H9 (cell line): ENCODE data around the gene LAMP2. TPM values are rescaled to one million over a fixed set of nuclear protein-coding genes. Genes with fewer than 3 reads are reported as not detected.

ENCODE experiments used
- DNase-seq: peaks from one replicate; pipeline ENCODE4 v3.0.0-alpha.2; 2017
- H2AFZ ChIP-seq: one replicate; pipeline ENCODE4 v1.6.1; 2013; ENCODE audit warnings: mild to moderate bottlenecking, low read length, control low read depth, moderate library complexity
- H2AK5ac ChIP-seq: 2 replicates; pipeline ENCODE4 v1.6.1; 2013; ENCODE audit warnings: low read length, control low read depth, mixed read lengths; ENCODE audit not compliant: insufficient read length
- H2BK120ac ChIP-seq: one replicate; pipeline ENCODE4 v1.6.1; 2013; ENCODE audit warnings: low read depth, mild to moderate bottlenecking, low read length, control low read depth, inconsistent platforms; ENCODE audit not compliant: poor library complexity, severe bottlenecking
- H2BK12ac ChIP-seq: 2 replicates; pipeline ENCODE4 v1.6.1; 2013; ENCODE audit warnings: low read length, control low read depth, mixed read lengths, low read depth; ENCODE audit not compliant: insufficient read length
- H2BK15ac ChIP-seq: 2 replicates; pipeline ENCODE4 v1.6.1; 2013; ENCODE audit warnings: low read depth, low read length, control low read depth
- H2BK20ac ChIP-seq: one replicate; pipeline ENCODE4 v1.6.1; 2013; ENCODE audit warnings: low read depth, mild to moderate bottlenecking, low read length, control low read depth, inconsistent platforms; ENCODE audit not compliant: poor library complexity, severe bottlenecking
- H2BK5ac ChIP-seq: 2 replicates; pipeline ENCODE4 v1.6.1; 2013; ENCODE audit warnings: low read length, control low read depth, mixed read lengths; ENCODE audit not compliant: insufficient read length
- H3K14ac ChIP-seq: 2 replicates; pipeline ENCODE4 v1.6.1; 2013; ENCODE audit warnings: low read length, control low read depth; ENCODE audit not compliant: insufficient read depth
- H3K18ac ChIP-seq: 2 replicates; pipeline ENCODE4 v1.6.1; 2013; ENCODE audit warnings: low read depth, mild to moderate bottlenecking, mixed read lengths, low read length, control low read depth; ENCODE audit not compliant: insufficient read length
- H3K23ac ChIP-seq: 2 replicates; pipeline ENCODE4 v1.6.1; 2013; ENCODE audit warnings: low read length, control low read depth, mixed read lengths, low read depth; ENCODE audit not compliant: insufficient read length
- H3K23me2 ChIP-seq: 2 replicates; pipeline ENCODE4 v1.6.1; 2013; ENCODE audit warnings: low read depth, mild to moderate bottlenecking, mixed read lengths, low read length, control low read depth; ENCODE audit not compliant: insufficient read length, poor library complexity, severe bottlenecking
- H3K27ac ChIP-seq: 2 replicates; pipeline ENCODE4 v1.5.1; 2013; ENCODE audit warnings: low read length, control low read depth, mixed read lengths, low read depth; ENCODE audit not compliant: insufficient read length
- H3K27me3 ChIP-seq: 2 replicates; pipeline ENCODE4 v1.6.1; 2013; ENCODE audit warnings: low read length, control low read depth, inconsistent platforms; ENCODE audit not compliant: insufficient read depth
- H3K4ac ChIP-seq: 2 replicates; pipeline ENCODE4 v1.6.1; 2013; ENCODE audit warnings: low read depth, mild to moderate bottlenecking, control low read depth, inconsistent platforms, low read length, moderate library complexity
- H3K4me1 ChIP-seq: 2 replicates; pipeline ENCODE4 v1.6.1; 2013; ENCODE audit warnings: low read length, control low read depth, inconsistent platforms; ENCODE audit not compliant: insufficient read depth
- H3K4me2 ChIP-seq: 2 replicates; pipeline ENCODE4 v1.6.1; 2013; ENCODE audit warnings: low read length, control low read depth, mixed read lengths; ENCODE audit not compliant: insufficient read length, insufficient read depth
- H3K56ac ChIP-seq: 2 replicates; pipeline ENCODE4 v1.6.1; 2013; ENCODE audit warnings: low read depth, mild to moderate bottlenecking, mixed read lengths, low read length, control low read depth; ENCODE audit not compliant: insufficient read length
- H3K79me1 ChIP-seq: 2 replicates; pipeline ENCODE4 v1.6.1; 2013; ENCODE audit warnings: low read depth, mild to moderate bottlenecking, moderate library complexity, low read length, control low read depth, inconsistent platforms; ENCODE audit not compliant: insufficient read depth, poor library complexity, severe bottlenecking
- H3K79me2 ChIP-seq: 2 replicates; pipeline ENCODE4 v1.6.1; 2013; ENCODE audit warnings: low read length, control low read depth, inconsistent platforms; ENCODE audit not compliant: insufficient read depth
- H3K9ac ChIP-seq: 2 replicates; pipeline ENCODE4 v1.6.1; 2013; ENCODE audit warnings: low read length, control low read depth, mixed read lengths; ENCODE audit not compliant: insufficient read length; ENCODE audit errors: extremely low read depth
- H3K9me3 ChIP-seq: one replicate; pipeline ENCODE4 v1.6.1; 2013; ENCODE audit warnings: low read depth, low read length, inconsistent platforms; ENCODE audit not compliant: control insufficient read depth
- H3T11ph ChIP-seq: one replicate; pipeline ENCODE4 v1.6.1; 2013; ENCODE audit warnings: mild to moderate bottlenecking, low read length, control low read depth, inconsistent platforms
- H4K20me1 ChIP-seq: one replicate; pipeline ENCODE4 v1.6.1; 2013; ENCODE audit not compliant: control insufficient read depth, insufficient read length, insufficient read depth
- H4K5ac ChIP-seq: 2 replicates; pipeline ENCODE4 v1.6.1; 2013; ENCODE audit warnings: low read depth, mild to moderate bottlenecking, mixed read lengths, low read length, control low read depth; ENCODE audit not compliant: insufficient read length
- H4K8ac ChIP-seq: replicated peaks from 2 replicates; pipeline ENCODE4 v1.6.1; 2013; ENCODE audit warnings: low read length, control low read depth, mixed read lengths, low read depth; ENCODE audit not compliant: insufficient read length
- H4K91ac ChIP-seq: 2 replicates; pipeline ENCODE4 v1.6.1; 2013; ENCODE audit warnings: low read depth, mild to moderate bottlenecking, moderate library complexity, mixed read lengths, low read length, control low read depth; ENCODE audit not compliant: insufficient read length
- H3K27ac Mint-ChIP-seq, 3 experiments: 2 replicates in 2 of 3; 3 replicates in 1 of 3; pipeline ENCODE4 v1.8.0; 2020 to 2021; ENCODE audit warnings: mixed read lengths in 3 of 3, mild to moderate bottlenecking in 1 of 3, moderate library complexity in 1 of 3
- H3K27me3 Mint-ChIP-seq: 2 replicates; pipeline ENCODE4 v1.8.0; 2021; ENCODE audit warnings: low read depth, mild to moderate bottlenecking, moderate library complexity, mixed read lengths
- H3K36me3 Mint-ChIP-seq, 3 experiments: 2 replicates in 2 of 3; 3 replicates in 1 of 3; pipeline ENCODE4 v1.8.0; 2020 to 2021; ENCODE audit warnings: low read depth in 3 of 3, mixed read lengths in 3 of 3; ENCODE audit not compliant: insufficient read depth in 1 of 3
- H3K4me1 Mint-ChIP-seq, 2 experiments: 2 replicates each; pipeline ENCODE4 v1.8.0; 2020; ENCODE audit warnings: mixed read lengths in 2 of 2
- H3K4me3 Mint-ChIP-seq, 2 experiments: 2 replicates in 1 of 2; 3 replicates in 1 of 2; pipeline ENCODE4 v1.8.0; 2020 to 2021; ENCODE audit warnings: mild to moderate bottlenecking in 2 of 2, mixed read lengths in 2 of 2, moderate library complexity in 1 of 2
- H3K9me3 Mint-ChIP-seq, 2 experiments: 2 replicates in 1 of 2; 3 replicates in 1 of 2; pipeline ENCODE4 v1.8.0; 2020; ENCODE audit warnings: mild to moderate bottlenecking in 2 of 2, mixed read lengths in 2 of 2, moderate library complexity in 1 of 2
- CTCF ChIP-seq: fragments of 200-600 bp; sonication (generic); conservative IDR thresholded peaks from 3 replicates; pipeline ENCODE4 v1.8.0; 2021; ENCODE audit warnings: antibody characterized with exemption, mild to moderate bottlenecking
- WGBS: extraction: QIAGEN DNeasy Blood & Tissue Kit; methylation state at CpG from one replicate; pipeline ENCODE4 v1.1.7; 2013; ENCODE audit warnings: missing lambda C conversion rate, low lambda C conversion rate, mixed read lengths; ENCODE audit not compliant: insufficient read length; ENCODE audit errors: extremely low coverage; 5-methylcytosine and 5-hydroxymethylcytosine counted together
- total RNA-seq: library from RNA; stranded (reverse); gene quantifications from 2 replicates; pipeline ENCODE4 v1.2.1, GENCODE V29; 2021

LAMP2 gene
- total RNA-seq, 1 experiment from 2014 or later = 27.7 TPM

- Histone ChIP-seq H3K79me2 (peaks cover 3% of the 10 kb centered on the region; the same call in 1 of the 2 replicates), H2BK15ac (no peak overlapping the region), H3K79me1 (no peaks in the 10 kb centered on the region), H4K8ac (no peak overlapping the region), H2BK5ac (no peak overlapping the region), H4K91ac (no peak overlapping the region), H3K18ac (no peak overlapping the region), H2BK20ac (no peak overlapping the region), H3K9me3 (peaks cover 7% of the 10 kb centered on the region), H3K27me3 (no peaks in the 10 kb centered on the region), H3K23me2 (no peaks in the 10 kb centered on the region), H3K4me1 (no peaks in the 10 kb centered on the region), H3K27ac (no peak overlapping the region), H2BK120ac (no peak overlapping the region), H2AFZ (no peak overlapping the region), H3K23ac (no peak overlapping the region), H3K14ac (no peak overlapping the region), H3K56ac (no peak overlapping the region), H3K4ac (no peak overlapping the region), H2AK5ac (no peak overlapping the region), H3K9ac (no peak overlapping the region), H3T11ph (no peak overlapping the region), H4K5ac (no peak overlapping the region), H2BK12ac (no peak overlapping the region), H4K20me1 (no peaks in the 10 kb centered on the region), H3K4me2 (no peak overlapping the region)
- no CpG with 5 or more reads among the region's 2 CpGs for WGBS
- Mint-ChIP-seq H3K36me3 (peaks cover 0 to 4% (median 0%) of the 10 kb centered on the region in 3 experiments; a peak in 2 of 7 replicates), H3K4me3 (no peak overlapping the region), H3K4me1 (peaks cover 3 to 11% of the 10 kb centered on the region in 2 experiments; a peak in 3 of 4 replicates), H3K27me3 (no peaks in the 10 kb centered on the region; the same call in 1 of the 2 replicates), H3K9me3 (peaks cover 47 to 50% of the 10 kb centered on the region in 2 experiments), H3K27ac (no peak overlapping the region)
- no peak for DNase-seq
- TF ChIP-seq CTCF = no peak
These were observed 6.7 kb downstream of the LAMP2 start for GRCh38 chrX:120462370-120462769.
